Limb (tissue), 2 donors: ENCODE data around the gene PTPRM.
A peak's percentile ranks its signal among the peaks of the same experiment; 100 is the strongest.
"Not testable (repeated sequence)": the region's sequence is repeated elsewhere in the genome, so short reads cannot be mapped to it uniquely, and the experiment has no call there.

Source experiments
- DNase-seq, 2 donors: peaks; one replicate each; pipeline ENCODE4 v3.0.0-alpha.2; 2016; ENCODE audit errors: extremely low spot score in 2 of 2

PTPRM gene

GRCh38 chr18:7725473-7725872 lies 158.4 kb downstream of the PTPRM start:
- DNase-seq = no peak

DNA sequence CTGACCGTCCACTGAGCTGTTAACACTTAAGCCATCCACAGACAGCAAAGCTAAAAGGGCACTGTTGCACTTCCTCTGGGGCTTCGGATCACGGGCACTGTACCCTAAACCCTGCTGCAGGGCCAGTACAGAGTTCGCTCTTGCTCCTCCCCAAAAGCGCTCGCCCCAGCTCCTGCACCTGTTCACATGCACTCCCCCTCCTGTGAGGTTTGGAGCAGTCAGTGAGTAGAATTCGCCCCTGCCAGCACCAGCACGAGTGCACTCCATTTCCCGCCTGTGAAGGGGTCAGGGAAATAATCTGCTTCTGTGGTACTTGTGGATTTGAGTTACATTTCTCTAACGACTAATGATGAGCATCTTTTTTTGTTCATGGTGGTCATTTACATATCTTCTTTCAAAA lies 158.8 kb downstream of the PTPRM start:
- DNase-seq = no peak

- no peak for DNase-seq
Observed at GRCh38 chr18:7726522-7726921, 159.4 kb downstream of the PTPRM start.

DNA sequence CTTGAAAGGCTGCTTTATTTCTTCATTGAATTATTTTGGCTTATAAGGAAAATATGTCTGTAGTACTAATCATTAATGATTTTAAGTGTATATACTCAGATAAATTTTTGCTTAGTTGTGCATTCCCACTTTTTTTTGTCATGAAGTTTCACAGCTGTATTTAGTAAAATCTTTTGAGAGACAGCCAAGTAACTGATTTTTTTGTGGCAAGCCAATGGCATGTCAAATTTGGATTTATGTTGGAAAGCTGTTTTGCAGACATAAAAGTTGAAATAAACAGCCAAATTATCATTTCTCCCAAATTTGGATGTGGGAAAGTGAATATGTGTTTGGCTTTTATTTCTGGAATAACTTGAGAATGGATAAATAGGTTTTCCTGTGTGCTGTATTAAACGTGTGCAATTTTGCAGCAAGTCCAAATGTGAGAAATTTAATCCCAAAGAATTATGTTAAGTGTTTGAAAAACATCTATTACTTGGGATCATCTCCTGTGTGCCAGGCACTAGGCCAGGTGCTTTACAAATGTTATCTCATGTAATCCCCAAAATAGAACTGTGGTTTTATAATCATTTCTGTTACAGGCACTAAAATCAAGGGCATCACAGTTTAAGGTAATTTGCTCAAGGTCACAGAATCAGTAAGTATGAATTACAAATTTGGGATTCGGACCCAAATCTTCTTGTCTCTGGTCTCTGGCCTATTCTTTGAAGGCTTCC lies 160.4 kb downstream of the PTPRM start:
- DNase-seq = no peak

GRCh38 chr18:7728297-7728696 lies 161.2 kb downstream of the PTPRM start:
- DNase-seq = no peak

DNA sequence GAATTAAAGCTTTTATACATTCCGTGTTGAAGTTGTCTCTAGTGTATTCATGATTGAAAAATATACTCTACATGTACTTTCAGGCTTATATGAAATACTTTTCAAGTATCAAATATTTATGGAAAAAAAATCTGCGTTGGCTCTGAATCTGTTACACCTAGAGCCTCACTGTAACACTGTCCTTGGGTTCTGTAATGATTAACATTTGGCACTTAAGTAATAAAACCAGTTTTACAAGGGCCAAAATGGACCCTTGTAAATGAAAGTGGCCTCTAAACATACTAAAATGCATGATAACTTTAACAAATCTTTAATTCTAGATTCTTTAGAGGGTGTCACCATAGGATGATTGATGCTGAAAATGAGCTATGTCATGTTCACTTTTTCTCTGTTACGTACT lies 162.8 kb downstream of the PTPRM start:
- no peak for DNase-seq

GRCh38 chr18:7730682-7731081 lies 163.6 kb downstream of the PTPRM start:
- no peak for DNase-seq

DNA sequence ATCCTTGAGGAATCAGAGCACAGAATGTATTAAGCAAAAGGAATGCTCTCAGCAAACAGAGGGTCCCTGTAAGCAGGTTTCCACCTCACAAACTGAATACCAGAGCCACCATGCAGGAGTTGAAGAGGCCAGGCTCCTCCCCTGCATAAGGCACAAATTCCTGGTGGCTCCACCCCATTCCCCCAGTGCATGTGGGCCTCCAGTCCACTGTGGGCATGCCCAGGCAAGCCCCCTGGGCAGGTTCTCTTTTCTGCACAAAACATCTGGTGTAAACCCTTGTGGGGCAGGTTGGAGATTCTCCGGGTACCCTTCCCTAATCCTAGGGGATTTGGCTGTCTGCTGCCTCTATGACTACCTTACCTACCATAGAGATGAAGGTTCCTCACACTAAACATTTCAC lies 166.5 kb downstream of the PTPRM start:
- no peak for DNase-seq

GRCh38 chr18:7735196-7735595 lies 168.1 kb downstream of the PTPRM start:
- no peak for DNase-seq

- DNase-seq = no peak
Observed at GRCh38 chr18:7735626-7736175, 168.6 kb downstream of the PTPRM start.

GRCh38 chr18:7736526-7736925 lies 169.4 kb downstream of the PTPRM start:
- not testable (repeated sequence) for DNase-seq

- no peak for DNase-seq
Observed at GRCh38 chr18:7737550-7737949, 170.4 kb downstream of the PTPRM start.

DNA sequence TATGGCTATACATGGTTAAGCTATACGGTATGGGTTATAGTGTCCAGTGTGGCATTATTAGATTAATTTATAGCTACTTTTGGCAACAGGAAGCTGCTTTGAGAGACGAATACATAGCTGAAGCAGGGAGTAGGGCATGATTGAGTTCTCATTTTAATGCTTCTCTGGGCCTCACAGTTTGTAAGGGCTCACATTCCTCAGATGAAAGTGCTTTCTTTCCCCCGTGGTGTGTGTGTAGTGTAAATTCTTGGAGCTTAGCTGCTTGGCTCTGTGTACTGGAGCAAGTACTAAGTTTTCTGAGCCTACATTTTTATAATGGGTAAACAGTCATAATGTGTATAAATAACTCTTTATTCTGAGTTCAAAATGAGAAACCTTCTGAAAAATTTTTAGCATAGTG lies 173.7 kb downstream of the PTPRM start:
- DNase-seq = peak in 1 of 2 donors; percentile 8

- no peak for DNase-seq
Observed at GRCh38 chr18:7741640-7742039, 174.5 kb downstream of the PTPRM start.

DNA sequence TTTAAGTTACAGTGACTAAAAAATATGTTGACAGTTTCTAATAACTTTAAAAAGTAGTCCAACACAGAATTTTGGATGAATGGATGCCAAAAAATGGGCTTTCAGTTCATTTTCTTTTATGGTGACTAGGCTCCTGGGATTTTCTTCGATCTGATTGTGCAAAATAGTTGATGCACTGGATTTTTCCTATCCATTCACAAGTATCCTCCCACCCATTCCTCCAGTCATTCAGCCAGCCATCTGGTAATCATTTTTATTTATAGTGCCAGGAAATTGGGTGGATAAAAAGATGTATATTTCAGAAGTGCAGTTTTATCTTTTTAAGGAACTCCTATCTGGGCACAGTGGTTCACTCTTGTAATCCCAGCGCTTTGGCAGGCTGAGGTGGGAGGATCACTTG lies 175.1 kb downstream of the PTPRM start:
- peak in 1 of 2 donors; percentile 31 for DNase-seq

DNA sequence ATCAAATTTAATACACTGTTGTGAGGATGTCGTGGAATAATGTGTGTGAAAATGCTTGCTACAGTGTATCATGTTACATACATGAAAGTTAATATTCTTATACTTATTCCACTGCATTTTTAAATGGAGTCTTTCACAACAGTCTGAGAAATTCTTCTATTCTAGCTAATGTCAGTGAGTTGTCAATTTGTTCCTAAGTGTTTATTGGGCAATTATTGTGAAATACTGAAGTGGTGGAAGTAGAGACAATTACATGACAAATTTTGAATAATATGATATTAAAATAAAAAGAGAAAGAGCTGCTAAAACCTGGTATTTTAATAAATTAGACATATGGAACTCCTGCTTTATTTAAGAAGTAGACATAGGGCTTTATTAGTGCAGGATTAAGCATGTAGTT lies 176.1 kb downstream of the PTPRM start:
- no peak for DNase-seq

- no peak for DNase-seq
Observed at GRCh38 chr18:7746106-7746505, 179.0 kb downstream of the PTPRM start.

DNA sequence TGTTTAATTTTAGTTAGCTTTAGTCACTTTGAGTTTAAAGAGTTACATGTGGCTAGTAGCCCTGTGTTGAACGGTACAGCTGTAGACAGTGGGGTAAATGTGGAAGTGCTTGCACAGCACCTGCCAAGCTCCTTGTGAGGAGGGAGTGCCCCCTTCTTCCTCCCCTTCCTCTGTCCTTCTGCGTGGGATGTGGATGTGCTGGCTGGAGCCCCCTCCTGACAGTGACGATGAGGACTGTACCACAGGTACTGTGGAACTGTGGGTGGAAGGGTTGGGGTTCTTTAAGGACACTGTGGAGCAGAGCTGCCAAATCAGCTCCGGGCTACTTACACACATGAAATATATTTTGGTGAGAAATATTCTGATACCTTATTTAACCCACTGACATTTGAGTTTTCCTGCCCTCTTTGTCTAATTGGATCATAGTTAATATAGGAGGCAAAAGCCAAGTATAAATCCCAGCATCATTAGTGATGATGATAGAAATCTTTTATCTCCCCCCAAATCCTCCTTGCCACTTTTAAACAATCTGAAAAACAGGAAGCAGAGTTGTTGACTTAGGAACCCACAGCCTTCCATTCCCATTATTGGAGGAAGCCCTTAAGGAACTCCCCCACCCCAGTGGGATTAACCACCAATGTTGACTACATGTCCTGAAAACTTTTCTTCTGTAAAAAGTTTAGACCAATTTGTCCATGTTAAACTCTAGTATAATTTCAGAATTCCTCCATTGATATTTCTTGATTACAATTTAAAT lies 181.3 kb downstream of the PTPRM start:
- no peak for DNase-seq

DNA sequence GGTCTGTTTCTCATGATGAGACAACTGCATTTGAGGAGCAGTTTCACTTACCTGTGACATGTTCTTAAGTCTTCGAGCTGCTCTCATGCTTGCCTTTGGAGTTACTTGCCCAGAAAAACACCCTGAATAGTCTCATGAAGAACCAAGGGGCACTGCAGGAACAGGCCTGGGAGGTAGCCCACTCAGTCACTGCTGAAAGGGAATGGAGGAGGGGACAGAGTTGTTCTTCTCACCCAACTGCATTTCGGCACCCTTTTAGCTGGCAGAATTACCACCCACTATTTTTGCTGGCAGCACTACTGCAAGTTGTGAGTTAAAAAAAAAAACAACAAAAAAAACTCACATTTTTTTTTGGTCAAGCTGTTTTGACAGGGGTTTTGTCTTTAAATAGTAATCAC lies 181.9 kb downstream of the PTPRM start:
- DNase-seq = no peak

- DNase-seq = no peak
Observed at GRCh38 chr18:7749510-7749981, 182.4 kb downstream of the PTPRM start.

DNA sequence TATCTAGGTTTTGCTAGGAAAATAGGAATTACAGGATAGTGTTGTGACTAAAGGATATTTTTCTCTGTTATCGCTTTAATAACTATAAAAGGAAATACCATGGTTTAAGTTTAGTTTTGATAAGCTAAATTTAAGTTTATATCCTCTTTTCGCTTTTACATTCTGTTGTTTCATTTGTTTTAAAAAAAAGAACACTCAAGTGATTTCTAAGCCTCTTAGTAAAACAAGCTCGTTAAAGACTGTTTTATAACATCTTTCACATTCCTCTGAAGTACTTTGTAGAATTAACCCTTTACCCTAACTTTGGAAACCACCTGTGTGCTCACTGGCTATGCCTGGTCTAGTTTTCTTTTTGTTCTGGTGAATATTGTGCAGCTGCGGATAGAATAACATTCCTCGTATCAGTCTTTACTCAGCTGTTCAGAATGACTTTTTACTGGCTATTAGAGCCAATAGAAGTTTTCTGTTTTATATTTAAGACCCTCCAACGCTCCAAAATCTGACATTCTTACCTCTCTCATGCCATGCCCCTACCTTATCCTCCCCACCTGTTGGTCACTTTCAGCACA lies 183.1 kb downstream of the PTPRM start:
- no peak for DNase-seq

GRCh38 chr18:7750966-7751365 lies 183.8 kb downstream of the PTPRM start:
- DNase-seq = no peak
